ENCODE measurements around the gene PNKP.

GRCh38 chr19:49832556-49832955 is 34.8 kb downstream of the PNKP start:
- TF ChIP-seq CTCF (conservative IDR thresholded peaks at IDR 0.05; ENCODE audit: low read depth, low read length) (no peak), EZH2 (IDR thresholded peaks at IDR 0.05; ENCODE audit: borderline replicate concordance, low read depth, low read length, poor library complexity, severe bottlenecking) (no peak)
